SK-N-SH (cell line): ENCODE measurements around the gene PARVA. TPM values are rescaled to one million over a fixed set of nuclear protein-coding genes. Genes with fewer than 3 reads are reported as not detected.

ENCODE experiments used
- CTCF ChIA-PET: fragments of 300-600, 350-600 bp; formaldehyde crosslinking; extraction: SDS; loops from one replicate; lab custom pipeline; 2021; lab: Yijun Ruan, JAX
- POLR2A ChIA-PET: fragments of 350-600 bp; sonication (Branson Sonifier 250); formaldehyde crosslinking; extraction: SDS; loops from one replicate; lab custom pipeline; 2020; ENCODE audit warnings: antibody characterized with exemption, inconsistent platforms; lab: Yijun Ruan, JAX
- DNase-seq: peaks from one replicate; pipeline ENCODE4 v3.0.0; 2012
- H2AFZ ChIP-seq: fragments of 200-600 bp; sonication (generic); 2 replicates; pipeline ENCODE4 v1.8.1; 2016; ENCODE audit warnings: antibody characterized with exemption, mild to moderate bottlenecking, low read depth
- H3F3A ChIP-seq: fragments of 200-600 bp; sonication (generic); replicated peaks from 2 replicates; pipeline ENCODE3; 2016; ENCODE audit warnings: antibody characterized with exemption, mild to moderate bottlenecking; ENCODE audit not compliant: insufficient read depth
- H3K27ac ChIP-seq, 2 experiments: fragments of 200-500 bp in 1 of 2; fragments of 200-600 bp in 1 of 2; sonication (Bioruptor generic) in 1 of 2; sonication (generic), shearing (Covaris generic) in 1 of 2; 2 replicates each; pipeline versions ENCODE4 v1.5.1 to v1.6.1; 2014 to 2016; ENCODE audit warnings: low read depth in 2 of 2, inconsistent platforms in 1 of 2, low read length in 1 of 2, mild to moderate bottlenecking in 1 of 2, mixed read lengths in 1 of 2
- H3K27me3 ChIP-seq: fragments of 200-600 bp; sonication (generic), shearing (Covaris generic); 2 replicates; pipeline ENCODE4 v1.6.1; 2016; ENCODE audit warnings: mixed run types; ENCODE audit not compliant: insufficient read depth
- H3K36me3 ChIP-seq, 2 experiments: fragments of 200-500 bp in 1 of 2; fragments of 200-600 bp in 1 of 2; sonication (Bioruptor generic) in 1 of 2; sonication (generic) in 1 of 2; replicated peaks in 1 of 2; 2 replicates each; pipeline versions ENCODE3 to v1.5.1; 2014 to 2016; ENCODE audit warnings: low read length in 1 of 2, mild to moderate bottlenecking in 1 of 2; ENCODE audit not compliant: insufficient read depth in 2 of 2, control insufficient read depth in 1 of 2
- H3K4me1 ChIP-seq, 2 experiments: fragments of 200-500 bp in 1 of 2; fragments of 200-600 bp in 1 of 2; sonication (Bioruptor generic) in 1 of 2; sonication (generic), shearing (Covaris generic) in 1 of 2; 2 replicates each; pipeline versions ENCODE4 v1.5.1 to v1.6.1; 2014 to 2016; ENCODE audit warnings: low read depth in 1 of 2, low read length in 1 of 2, mixed run types in 1 of 2; ENCODE audit not compliant: insufficient read depth in 2 of 2, control insufficient read depth in 1 of 2
- H3K4me2 ChIP-seq: fragments of 200-600 bp; sonication (generic), shearing (Covaris generic); 2 replicates; pipeline ENCODE4 v1.6.1; 2017; ENCODE audit warnings: mixed run types
- H3K4me3 ChIP-seq, 2 experiments: fragments of 200-500 bp in 1 of 2; fragments of 200-600 bp in 1 of 2; sonication (Bioruptor generic) in 1 of 2; sonication (generic), shearing (Covaris generic) in 1 of 2; 2 replicates each; pipeline versions ENCODE4 v1.5.1 to v1.8.1; 2014 to 2016; ENCODE audit warnings: low read depth in 2 of 2, inconsistent platforms in 1 of 2, low read length in 1 of 2, mild to moderate bottlenecking in 1 of 2, mixed read lengths in 1 of 2, moderate library complexity in 1 of 2
- H3K79me2 ChIP-seq: fragments of 200-600 bp; sonication (generic); 2 replicates; pipeline ENCODE4 v1.8.1; 2017; ENCODE audit warnings: mild to moderate bottlenecking; ENCODE audit not compliant: insufficient read depth
- H3K9ac ChIP-seq: fragments of 200-600 bp; sonication (generic); 2 replicates; pipeline ENCODE4 v1.6.1; 2017; ENCODE audit warnings: mixed run types
- H3K9me2 ChIP-seq: fragments of 200-600 bp; sonication (generic); 2 replicates; pipeline ENCODE4 v1.6.1; 2017; ENCODE audit warnings: mixed run types
- H3K9me3 ChIP-seq: fragments of 200-600 bp; sonication (generic); 2 replicates; pipeline ENCODE4 v1.6.1; 2017; ENCODE audit warnings: mixed run types, mild to moderate bottlenecking, moderate library complexity
- H4K20me1 ChIP-seq: fragments of 200-600 bp; sonication (generic); 2 replicates; pipeline ENCODE4 v1.6.1; 2017; ENCODE audit warnings: mild to moderate bottlenecking, mixed run types; ENCODE audit not compliant: insufficient read depth
- ELF1 ChIP-seq: IDR thresholded peaks from 2 replicates; pipeline ENCODE4 v1.4.0; 2012
- EP300 ChIP-seq, 2 experiments: IDR thresholded peaks; 2 replicates each; pipeline versions ENCODE4 v1.4.0 to v1.6.1; 2012; ENCODE audit warnings: borderline replicate concordance in 1 of 2, low read depth in 1 of 2, low read length in 1 of 2
- EZH2phosphoT487 ChIP-seq: fragments of 200-600 bp; sonication (generic); IDR thresholded peaks from 2 replicates; pipeline ENCODE4 v1.6.1; 2017; ENCODE audit warnings: low read depth, mixed run types, mild to moderate bottlenecking, antibody characterized with exemption, moderate library complexity, borderline replicate concordance
- FOXM1 ChIP-seq: IDR thresholded peaks from 2 replicates; pipeline ENCODE4 v1.4.0; 2012; ENCODE audit warnings: low read depth, mild to moderate bottlenecking
- GATA2 ChIP-seq: sonication (generic); formaldehyde crosslinking; IDR thresholded peaks from 2 replicates; pipeline ENCODE4 v1.5.0; 2020; ENCODE audit warnings: mild to moderate bottlenecking, missing genetic modification reagents
- MAX ChIP-seq: IDR thresholded peaks from 2 replicates; pipeline ENCODE4 v1.4.0; 2012; ENCODE audit warnings: low read depth
- MEF2A ChIP-seq: IDR thresholded peaks from 2 replicates; pipeline ENCODE4 v1.4.0; 2012; ENCODE audit warnings: low read depth, borderline replicate concordance
- MXI1 ChIP-seq: IDR thresholded peaks from 2 replicates; pipeline ENCODE4 v1.6.1; 2012; ENCODE audit warnings: mild to moderate bottlenecking, low read depth, low read length, improper control_type of control experiment
- NRF1 ChIP-seq: IDR thresholded peaks from 2 replicates; pipeline ENCODE4 v1.6.1; 2012; ENCODE audit warnings: low read depth, mild to moderate bottlenecking, low read length
- PBX3 ChIP-seq: IDR thresholded peaks from 2 replicates; pipeline ENCODE4; 2012
- POLR2AphosphoS5 ChIP-seq: IDR thresholded peaks from 2 replicates; pipeline ENCODE4 v1.6.1; 2012; ENCODE audit warnings: low read depth, low read length
- RAD21 ChIP-seq: IDR thresholded peaks from 2 replicates; pipeline ENCODE4 v1.6.1; 2012; ENCODE audit warnings: mild to moderate bottlenecking, low read length
- TAF1 ChIP-seq: IDR thresholded peaks from 2 replicates; pipeline ENCODE4 v1.6.1; 2012; ENCODE audit warnings: low read depth, mild to moderate bottlenecking, low read length, moderate library complexity, borderline replicate concordance
- USF2 ChIP-seq: fragments of 150-350 bp; IDR thresholded peaks from 2 replicates; pipeline ENCODE4 v1.6.1; 2017; ENCODE audit warnings: antibody characterized with exemption, low read length, low read depth, borderline replicate concordance
- YY1 ChIP-seq: IDR thresholded peaks from 2 replicates; pipeline ENCODE4 v1.4.0; 2012; ENCODE audit warnings: low read depth, mild to moderate bottlenecking
- WGBS: methylation state at CpG from one replicate; pipeline ENCODE4 v1.1.6; 2017; ENCODE audit warnings: low lambda C conversion rate; 5-methylcytosine and 5-hydroxymethylcytosine counted together
- polyA plus RNA-seq, 3 experiments: library from polyadenylated mRNA; depleted of rRNA; stranded (reverse); fragments of >200 nt; gene quantifications; 2 replicates each; pipeline ENCODE4 v1.2.3, GENCODE V29; 2012
- TF ChIP-seq, protein P1 (sequence below): fragments of 150-350 bp; IDR thresholded peaks from 2 replicates; pipeline ENCODE4 v1.6.1; 2016; ENCODE audit warnings: mild to moderate bottlenecking, low read depth, low read length
- TF ChIP-seq, protein P2 (sequence below): IDR thresholded peaks from 2 replicates; pipeline ENCODE4 v1.4.0; 2012; ENCODE audit warnings: low read depth, borderline replicate concordance

The PARVA gene
- polyA plus RNA-seq, 1 of the 3 experiments (the other 2 are of a cell fraction), result 27.6 TPM

DNA sequence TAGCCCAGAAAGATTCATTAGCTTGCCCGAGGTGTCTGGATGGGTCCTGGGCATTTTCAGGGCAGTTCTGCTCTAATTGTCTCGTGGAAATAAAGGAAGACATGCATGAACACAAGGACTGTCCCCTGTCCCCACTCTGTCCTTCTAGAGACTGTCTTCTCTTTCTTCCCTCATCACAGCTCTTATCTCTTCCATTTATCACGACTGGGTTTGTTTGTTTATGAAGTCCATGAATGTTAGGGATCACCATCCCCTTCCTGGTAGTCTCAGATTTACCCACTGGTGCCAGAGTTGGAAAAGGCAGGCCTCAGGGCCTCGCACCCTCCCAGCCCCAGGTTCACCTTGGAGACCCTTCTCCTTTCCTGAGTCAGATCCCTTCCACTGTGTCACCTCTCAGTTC lies 134.8 kb downstream of the PARVA start:
- H3F3A ChIP-seq, result peaks cover 9% of the 10 kb centered on the region
- H2AFZ ChIP-seq, result no peak overlapping the region
- no peak overlapping the region for H3K4me3 ChIP-seq
- ChIA-PET CTCF (interaction anchor here (1.2 kb wide), 1 partner anchor 78 kb away, joined by 3 read pairs; no protein-coding TSS in a partner anchor), POLR2A (no interaction called here)
- H4K20me1 ChIP-seq, result no peaks in the 10 kb centered on the region
- no peak for TF ChIP-seq MEF2A
- TF ChIP-seq GATA2 (CRISPR knock-in tag), result peak; percentile 64
- TF ChIP-seq EP300 (IDR thresholded peaks at IDR 0.05; ENCODE audit: borderline replicate concordance in 1 of 2, low read depth in 1 of 2, low read length in 1 of 2), result 0 out of 4 replicates have a peak, but pooled peaks of 1 of the 2 experiments have one; percentile 16
- peaks cover 8 to 37% of the 10 kb centered on the region in 2 experiments for H3K4me1 ChIP-seq
- DNase-seq, result peak; percentile 39
- H3K27me3 ChIP-seq, result no peaks in the 10 kb centered on the region
- no peaks in the 10 kb centered on the region for H3K79me2 ChIP-seq
- peaks cover 13 to 26% of the 10 kb centered on the region in 2 experiments for H3K36me3 ChIP-seq
- H3K27ac ChIP-seq, result peak overlapping the region in 1 of 2 experiments; percentile 50; a peak in 2 of 4 replicates
- WGBS, result 78% methylated on average over 4 of the region's 4 CpGs
- no peak overlapping the region for H3K4me2 ChIP-seq
- H3K9ac ChIP-seq, result no peak overlapping the region
- H3K9me3 ChIP-seq, result no peaks in the 10 kb centered on the region
- H3K9me2 ChIP-seq, result no peaks in the 10 kb centered on the region

GRCh38 chr11:12512826-12513395 lies 135.5 kb downstream of the PARVA start:
- TF ChIP-seq MEF2A (no peak), USF2 (no peak), MXI1 (no peak), RAD21 (no peak), TAF1 (no peak), NRF1 (no peak), EZH2phosphoT487 (no peak), ELF1 (no peak), YY1 (no peak), POLR2AphosphoS5 (no peak), FOXM1 (no peak), PBX3 (no peak), MAX (no peak)
- TF ChIP-seq, protein P1, sequence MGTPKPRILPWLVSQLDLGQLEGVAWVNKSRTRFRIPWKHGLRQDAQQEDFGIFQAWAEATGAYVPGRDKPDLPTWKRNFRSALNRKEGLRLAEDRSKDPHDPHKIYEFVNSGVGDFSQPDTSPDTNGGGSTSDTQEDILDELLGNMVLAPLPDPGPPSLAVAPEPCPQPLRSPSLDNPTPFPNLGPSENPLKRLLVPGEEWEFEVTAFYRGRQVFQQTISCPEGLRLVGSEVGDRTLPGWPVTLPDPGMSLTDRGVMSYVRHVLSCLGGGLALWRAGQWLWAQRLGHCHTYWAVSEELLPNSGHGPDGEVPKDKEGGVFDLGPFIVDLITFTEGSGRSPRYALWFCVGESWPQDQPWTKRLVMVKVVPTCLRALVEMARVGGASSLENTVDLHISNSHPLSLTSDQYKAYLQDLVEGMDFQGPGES, result no peak
- TF ChIP-seq, protein P2, sequence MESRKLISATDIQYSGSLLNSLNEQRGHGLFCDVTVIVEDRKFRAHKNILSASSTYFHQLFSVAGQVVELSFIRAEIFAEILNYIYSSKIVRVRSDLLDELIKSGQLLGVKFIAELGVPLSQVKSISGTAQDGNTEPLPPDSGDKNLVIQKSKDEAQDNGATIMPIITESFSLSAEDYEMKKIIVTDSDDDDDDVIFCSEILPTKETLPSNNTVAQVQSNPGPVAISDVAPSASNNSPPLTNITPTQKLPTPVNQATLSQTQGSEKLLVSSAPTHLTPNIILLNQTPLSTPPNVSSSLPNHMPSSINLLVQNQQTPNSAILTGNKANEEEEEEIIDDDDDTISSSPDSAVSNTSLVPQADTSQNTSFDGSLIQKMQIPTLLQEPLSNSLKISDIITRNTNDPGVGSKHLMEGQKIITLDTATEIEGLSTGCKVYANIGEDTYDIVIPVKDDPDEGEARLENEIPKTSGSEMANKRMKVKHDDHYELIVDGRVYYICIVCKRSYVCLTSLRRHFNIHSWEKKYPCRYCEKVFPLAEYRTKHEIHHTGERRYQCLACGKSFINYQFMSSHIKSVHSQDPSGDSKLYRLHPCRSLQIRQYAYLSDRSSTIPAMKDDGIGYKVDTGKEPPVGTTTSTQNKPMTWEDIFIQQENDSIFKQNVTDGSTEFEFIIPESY, result no peak
- Histone ChIP-seq H3K9me3 (no peaks in the 10 kb centered on the region), H3K27ac (no peak overlapping the region), H3K27me3 (no peaks in the 10 kb centered on the region), H3K36me3 (peaks cover 13 to 27% of the 10 kb centered on the region in 2 experiments), H2AFZ (no peak overlapping the region), H3K4me3 (no peak overlapping the region), H3K79me2 (no peaks in the 10 kb centered on the region), H3K4me2 (no peak overlapping the region), H3F3A (peaks cover 4% of the 10 kb centered on the region), H3K9me2 (no peaks in the 10 kb centered on the region), H3K9ac (no peak overlapping the region), H4K20me1 (no peaks in the 10 kb centered on the region), H3K4me1 (peaks cover 4 to 31% of the 10 kb centered on the region in 2 experiments; a peak in 3 of 4 replicates)
- DNase-seq, result no peak
- ChIA-PET CTCF (interaction anchor here (1.2 kb wide), 1 partner anchor 79 kb away, joined by 3 read pairs; no protein-coding TSS in a partner anchor), POLR2A (no interaction called here)
- 82% methylated on average over 9 of the region's 9 CpGs for WGBS
